CD4-positive, alpha-beta T cell (primary cell): ENCODE results near the gene NASP. TPM values are rescaled to one million over a fixed set of nuclear protein-coding genes. Genes with fewer than 3 reads are reported as not detected.

Experiments used
- ATAC-seq: fragments of 200-7000 bp; cut with Tn5 transposase; one replicate; pipeline ENCODE4 v1.10.0; 2022; ENCODE audit warnings: mild to moderate bottlenecking; ENCODE audit not compliant: poor library complexity
- CTCF ChIA-PET: fragments of 350-600 bp; sonication (Branson Sonifier 250); formaldehyde crosslinking; loops from one replicate; lab custom pipeline; 2021; ENCODE audit warnings: antibody characterized with exemption, inconsistent platforms; lab: Charles Lee
- POLR2A ChIA-PET: fragments of 350-600 bp; sonication (Branson Sonifier 250); formaldehyde crosslinking; loops from one replicate; lab custom pipeline; 2021; ENCODE audit warnings: antibody characterized with exemption, inconsistent platforms; lab: Charles Lee
- DNase-seq, 14 experiments: peaks; one replicate each; pipeline ENCODE4 v3.0.0-alpha.2; 2013 to 2020; ENCODE audit warnings: mixed read lengths in 2 of 14
- H3K27ac ChIP-seq, 2 donors: one replicate each; pipeline versions ENCODE4 v1.5.1 to v1.7.0; 2013; ENCODE audit warnings: low read length in 2 of 2, low read depth in 1 of 2, mild to moderate bottlenecking in 1 of 2
- H3K27me3 ChIP-seq, 2 experiments: 1 replicate in 1 of 2; 2 replicates in 1 of 2; pipeline versions ENCODE4 v1.6.1 to v1.7.0; 2013; ENCODE audit warnings: low read length in 2 of 2, control low read depth in 1 of 2, mild to moderate bottlenecking in 1 of 2, moderate library complexity in 1 of 2; ENCODE audit not compliant: insufficient read depth in 2 of 2, control insufficient read depth in 1 of 2
- H3K36me3 ChIP-seq: one replicate; pipeline ENCODE4 v1.6.1; 2013; ENCODE audit warnings: low read length, control low read depth; ENCODE audit not compliant: insufficient read depth
- H3K4me1 ChIP-seq: one replicate; pipeline ENCODE4 v1.6.1; 2013; ENCODE audit warnings: low read length, control low read depth; ENCODE audit not compliant: insufficient read depth
- H3K4me3 ChIP-seq: one replicate; pipeline ENCODE4 v1.5.1; 2013; ENCODE audit warnings: mild to moderate bottlenecking, low read length, moderate library complexity
- H3K9me3 ChIP-seq, 2 experiments: 1 replicate in 1 of 2; 2 replicates in 1 of 2; pipeline versions ENCODE4 v1.6.1 to v1.7.0; 2013; ENCODE audit warnings: low read length in 2 of 2, mild to moderate bottlenecking in 2 of 2, control low read depth in 1 of 2, moderate library complexity in 1 of 2; ENCODE audit not compliant: control insufficient read depth in 1 of 2, insufficient read depth in 1 of 2
- H3K27ac Mint-ChIP-seq: one replicate; pipeline ENCODE4 v1.8.0; 2020; ENCODE audit warnings: mixed read lengths
- H3K27me3 Mint-ChIP-seq: one replicate; pipeline ENCODE4 v1.8.0; 2021; ENCODE audit warnings: mixed read lengths
- H3K36me3 Mint-ChIP-seq: one replicate; pipeline ENCODE4 v1.8.0; 2021; ENCODE audit warnings: low read depth, mixed read lengths
- H3K4me1 Mint-ChIP-seq: one replicate; pipeline ENCODE4 v1.8.0; 2021; ENCODE audit warnings: low read depth, mixed read lengths
- H3K4me3 Mint-ChIP-seq: one replicate; pipeline ENCODE4 v1.8.0; 2020; ENCODE audit warnings: mild to moderate bottlenecking, mixed read lengths
- H3K9me3 Mint-ChIP-seq: one replicate; pipeline ENCODE4 v1.8.0; 2020; ENCODE audit warnings: mixed read lengths
- CTCF ChIP-seq: fragments of 200-600 bp; IDR thresholded peaks from one replicate; pipeline ENCODE4 v1.8.0; 2022; ENCODE audit warnings: antibody characterized with exemption, mild to moderate bottlenecking
- intact Hi-C, 2 experiments: fragments of 100-400 bp; cut with DNase I in 1 of 2; cut with micrococcal nuclease in 1 of 2; formaldehyde crosslinking; loops; one replicate each; pipeline versions ENCODE4 v1.15.1 to v1.9.0; 2023 to 2025; cut with DNase I, micrococcal nuclease
- total RNA-seq, 174 experiments: library from RNA in 2 of 174; stranded (reverse) in 2 of 174; gene quantifications; one replicate each; pipeline ENCODE4 v1.2.3 and lab custom pipeline; 2021 to 2026

Gene NASP
- total RNA-seq, 2 experiments from 2014 or later: 110 to 112 TPM

GRCh38 chr1:45617618-45618017 is 33.8 kb downstream of the NASP start:
- ChIA-PET CTCF (no interaction called here), POLR2A (no interaction called here)
- H3K9me3 Mint-ChIP-seq: no peaks in the 10 kb centered on the region
- H3K27me3 ChIP-seq: no peaks in the 10 kb centered on the region
- H3K4me1 Mint-ChIP-seq: peaks cover 12% of the 10 kb centered on the region
- peaks cover 2% of the 10 kb centered on the region for H3K4me1 ChIP-seq
- peak overlapping the region; percentile 35 for H3K27ac Mint-ChIP-seq
- ATAC-seq (no peak), DNase-seq (no peak)
- H3K27ac ChIP-seq: no peak overlapping the region
- peaks cover 77% of the 10 kb centered on the region for H3K36me3 Mint-ChIP-seq
- intact Hi-C loops: no loop called here
- TF ChIP-seq CTCF: no peak
- H3K4me3 ChIP-seq: no peak overlapping the region
- peaks cover 67% of the 10 kb centered on the region for H3K36me3 ChIP-seq
- no peaks in the 10 kb centered on the region for H3K9me3 ChIP-seq
- no peak overlapping the region for H3K4me3 Mint-ChIP-seq
- H3K27me3 Mint-ChIP-seq: no peaks in the 10 kb centered on the region

GRCh38 chr1:45619149-45619921 is 35.5 kb downstream of the NASP start:
- intact Hi-C loops: no loop called here
- H3K9me3 ChIP-seq: no peaks in the 10 kb centered on the region
- H3K36me3 ChIP-seq: peaks cover 59% of the 10 kb centered on the region
- H3K27me3 ChIP-seq: no peaks in the 10 kb centered on the region
- ATAC-seq (no peak), DNase-seq (no peak)
- POLR2A ChIA-PET: no interaction called here
- TF ChIP-seq CTCF: no peak
- peaks cover 12% of the 10 kb centered on the region for H3K4me1 Mint-ChIP-seq
- H3K27me3 Mint-ChIP-seq: no peaks in the 10 kb centered on the region
- peak overlapping the region in 1 of 2 donors; percentile 38 for H3K27ac ChIP-seq
- peak overlapping the region; percentile 61 for H3K27ac Mint-ChIP-seq
- CTCF ChIA-PET: no interaction called here
- H3K4me1 ChIP-seq: peaks cover 2% of the 10 kb centered on the region
- H3K4me3 ChIP-seq: no peak overlapping the region
- no peaks in the 10 kb centered on the region for H3K9me3 Mint-ChIP-seq
- H3K4me3 Mint-ChIP-seq: no peak overlapping the region
- peaks cover 74% of the 10 kb centered on the region for H3K36me3 Mint-ChIP-seq

GRCh38 chr1:45620588-45621500 is 37.0 kb downstream of the NASP start:
- no peak for DNase-seq
- H3K36me3 Mint-ChIP-seq: peaks cover 68% of the 10 kb centered on the region

More at GRCh38 chr1:45620588-45621500, 37.0 kb downstream of the NASP start:
- H3K4me3 Mint-ChIP-seq: no peak overlapping the region
- Histone ChIP-seq H3K36me3 (peaks cover 45% of the 10 kb centered on the region), H3K27me3 (no peaks in the 10 kb centered on the region), H3K9me3 (no peaks in the 10 kb centered on the region), H3K4me3 (no peak overlapping the region), H3K27ac (no peak overlapping the region), H3K4me1 (peaks cover 2% of the 10 kb centered on the region)
- ChIA-PET POLR2A (no interaction called here), CTCF (no interaction called here)
- TF ChIP-seq CTCF: no peak
- peaks cover 12% of the 10 kb centered on the region for H3K4me1 Mint-ChIP-seq
- H3K9me3 Mint-ChIP-seq: no peaks in the 10 kb centered on the region
- peak overlapping the region; percentile 61 for H3K27ac Mint-ChIP-seq
- peak; percentile 11 for ATAC-seq
- no peaks in the 10 kb centered on the region for H3K27me3 Mint-ChIP-seq
- intact Hi-C loops: no loop called here
